B cell (primary cell): Measurements from ENCODE around the gene TNFAIP2. TPM values are rescaled to one million over a fixed set of nuclear protein-coding genes. Genes with fewer than 3 reads are reported as not detected.

Experiments
- ATAC-seq: fragments of 200-7000 bp; cut with Tn5 transposase; one replicate; pipeline ENCODE4 v1.10.0; 2021; ENCODE audit warnings: low read depth, mild to moderate bottlenecking, moderate number of reproducible peaks, moderate library complexity
- CTCF ChIA-PET: fragments of 350-600 bp; sonication (Branson Sonifier 250); formaldehyde crosslinking; loops from one replicate; lab custom pipeline; 2021; ENCODE audit warnings: antibody characterized with exemption, inconsistent platforms; lab: Charles Lee
- POLR2A ChIA-PET: fragments of 350-600 bp; sonication (Branson Sonifier 250); formaldehyde crosslinking; loops from one replicate; lab custom pipeline; 2021; ENCODE audit warnings: antibody characterized with exemption; lab: Charles Lee
- DNase-seq: peaks from one replicate; pipeline ENCODE4 v3.0.0; 2013
- H2AFZ ChIP-seq: 2 replicates; pipeline ENCODE4 v1.6.1; 2012; ENCODE audit warnings: mild to moderate bottlenecking, low read depth, low read length; ENCODE audit not compliant: insufficient read depth, poor library complexity, severe bottlenecking
- H3K27ac ChIP-seq, 2 donors: 1 replicate in 1 of 2; 2 replicates in 1 of 2; pipeline ENCODE4 v1.5.1; 2012 to 2013; ENCODE audit warnings: low read length in 2 of 2, mild to moderate bottlenecking in 2 of 2, moderate library complexity in 1 of 2
- H3K27me3 ChIP-seq, 4 experiments: fragments of 200-600 bp in 1 of 4; sonication (generic) in 1 of 4; replicated peaks in 1 of 4; 1 replicate in 2 of 4; 2 replicates in 2 of 4; pipeline versions ENCODE4 v1.6.1 to v1.7.0; 2013 to 2016; ENCODE audit warnings: low read length in 3 of 4, mild to moderate bottlenecking in 2 of 4, mixed read lengths in 1 of 4, moderate library complexity in 1 of 4; ENCODE audit not compliant: insufficient read depth in 4 of 4, control insufficient read depth in 3 of 4; ENCODE audit errors: control extremely low read depth in 1 of 4
- H3K36me3 ChIP-seq, 2 experiments: replicated peaks in 1 of 2; 1 replicate in 1 of 2; 2 replicates in 1 of 2; pipeline versions ENCODE4 v1.6.1 to v1.7.1; 2013; ENCODE audit warnings: low read length in 1 of 2; ENCODE audit not compliant: insufficient read depth in 2 of 2, control insufficient read depth in 1 of 2; ENCODE audit errors: control extremely low read depth in 1 of 2, extremely low read depth in 1 of 2
- H3K4me1 ChIP-seq, 2 donors: fragments of 200-600 bp in 1 of 2; sonication (generic) in 1 of 2; 1 replicate in 1 of 2; 2 replicates in 1 of 2; pipeline versions ENCODE4 v1.5.1 to v1.6.1; 2013 to 2017; ENCODE audit warnings: low read length in 2 of 2; ENCODE audit not compliant: control insufficient read depth in 2 of 2, insufficient read depth in 2 of 2
- H3K4me2 ChIP-seq: replicated peaks from 2 replicates; pipeline ENCODE3; 2012; ENCODE audit warnings: mild to moderate bottlenecking, low read depth, low read length; ENCODE audit not compliant: poor library complexity, severe bottlenecking
- H3K4me3 ChIP-seq, 5 experiments: fragments of 200-600 bp in 1 of 5; sonication (generic) in 1 of 5; 1 replicate in 3 of 5; 2 replicates in 2 of 5; pipeline versions ENCODE4 v1.5.1 to v1.7.0; 2011 to 2016; ENCODE audit warnings: low read length in 4 of 5, mild to moderate bottlenecking in 4 of 5, low read depth in 2 of 5, control low read depth in 1 of 5, moderate library complexity in 1 of 5; ENCODE audit not compliant: insufficient read depth in 1 of 5; ENCODE audit errors: control extremely low read depth in 1 of 5, extremely low read depth in 1 of 5
- H3K79me2 ChIP-seq: fragments of 200-600 bp; sonication (generic); one replicate; pipeline ENCODE4 v1.6.0; 2016; ENCODE audit warnings: low read length; ENCODE audit not compliant: control insufficient read depth, insufficient read depth
- H3K9ac ChIP-seq: fragments of 200-600 bp; sonication (generic); 2 replicates; pipeline ENCODE4 v1.6.1; 2017; ENCODE audit warnings: mild to moderate bottlenecking, low read length, moderate library complexity
- H3K9me3 ChIP-seq, 3 donors: one replicate each; pipeline versions ENCODE4 v1.6.1 to v1.7.1; 2013; ENCODE audit warnings: low read length in 2 of 3; ENCODE audit not compliant: control insufficient read depth in 2 of 3, insufficient read depth in 1 of 3; ENCODE audit errors: control extremely low read depth in 1 of 3
- H4K20me1 ChIP-seq: 2 replicates; pipeline ENCODE4 v1.6.0; 2012; ENCODE audit warnings: mild to moderate bottlenecking, low read length; ENCODE audit not compliant: insufficient read depth, control insufficient read depth, poor library complexity, severe bottlenecking
- H3K27ac Mint-ChIP-seq: one replicate; pipeline ENCODE4 v1.8.0; 2021; ENCODE audit warnings: mixed read lengths
- H3K27me3 Mint-ChIP-seq: one replicate; pipeline ENCODE4 v1.8.0; 2021; ENCODE audit warnings: mixed read lengths
- H3K4me1 Mint-ChIP-seq: one replicate; pipeline ENCODE4 v1.8.0; 2021; ENCODE audit warnings: mixed read lengths
- H3K4me3 Mint-ChIP-seq: one replicate; pipeline ENCODE4 v1.8.0; 2021; ENCODE audit warnings: mixed read lengths
- H3K9me3 Mint-ChIP-seq: one replicate; pipeline ENCODE4 v1.8.0; 2022; ENCODE audit warnings: mixed read lengths; ENCODE audit not compliant: insufficient read depth
- CTCF ChIP-seq: fragments of 200-600 bp; IDR thresholded peaks from one replicate; pipeline ENCODE4 v1.8.0; 2022; ENCODE audit warnings: antibody characterized with exemption, mild to moderate bottlenecking
- EZH2 ChIP-seq: IDR thresholded peaks from 2 replicates; pipeline ENCODE4 v1.6.1; 2012; ENCODE audit warnings: borderline replicate concordance, low read depth, mild to moderate bottlenecking, moderate library complexity, low read length; ENCODE audit not compliant: insufficient read depth, poor library complexity, severe bottlenecking
- WGBS: methylation state at CpG from one replicate; pipeline ENCODE4 v1.1.5; 2013; ENCODE audit warnings: missing lambda C conversion rate; ENCODE audit not compliant: insufficient coverage; 5-methylcytosine and 5-hydroxymethylcytosine counted together
- intact Hi-C: fragments of 100-400 bp; cut with micrococcal nuclease; formaldehyde crosslinking; loops from one replicate; pipeline ENCODE4 v1.10.0; 2022
- polyA plus RNA-seq: library from polyadenylated mRNA; depleted of rRNA; stranded (reverse); fragments of >200 nt; gene quantifications from 2 replicates; pipeline ENCODE4 v1.2.3, GENCODE V29; 2012
- total RNA-seq, 2 donors: library from RNA; stranded (reverse); fragments of 120-200 nt in 1 of 2; gene quantifications; 1 replicate in 1 of 2; 2 replicates in 1 of 2; pipeline versions ENCODE4 v1.2.3 to v1.2.4, GENCODE V29; 2013 to 2022

Gene TNFAIP2
- total and polyA plus RNA-seq, 2 donors (not counting 1 experiment from before 2014, with no cell fraction given) = 1.5 to 9.0 TPM

- ChIA-PET CTCF (no interaction called here), POLR2A (no interaction called here)
- H3K27ac Mint-ChIP-seq = no peak overlapping the region
- no peak overlapping the region for H3K9ac ChIP-seq
- no peaks in the 10 kb centered on the region for H3K9me3 ChIP-seq
- no peak overlapping the region for H3K27ac ChIP-seq
- no peak overlapping the region for H3K4me3 ChIP-seq
- peaks cover 0 to 37% (median 0%) of the 10 kb centered on the region in 4 experiments for H3K27me3 ChIP-seq
- no peaks in the 10 kb centered on the region for H3K36me3 ChIP-seq
- WGBS = 84% methylated on average over 5 of the region's 6 CpGs
- no peaks in the 10 kb centered on the region for H3K9me3 Mint-ChIP-seq
- H3K4me2 ChIP-seq = no peak overlapping the region
- no peaks in the 10 kb centered on the region for H4K20me1 ChIP-seq
- ATAC-seq = no peak
- no peak for TF ChIP-seq CTCF
- TF ChIP-seq EZH2 = no peak
- peaks cover 10 to 12% of the 10 kb centered on the region in 2 donors for H3K4me1 ChIP-seq
- intact Hi-C loops = no loop called here
- no peaks in the 10 kb centered on the region for H3K79me2 ChIP-seq
- DNase-seq = no peak
- H3K4me1 Mint-ChIP-seq = peaks cover 4% of the 10 kb centered on the region
- peaks cover 7% of the 10 kb centered on the region for H3K27me3 Mint-ChIP-seq
- H3K4me3 Mint-ChIP-seq = no peak overlapping the region
- H2AFZ ChIP-seq = no peak overlapping the region
Observed at GRCh38 chr14:103088921-103089320, 34.3 kb upstream of the TNFAIP2 start.

GRCh38 chr14:103089386-103090335 is 33.6 kb upstream of the TNFAIP2 start:
- no peaks in the 10 kb centered on the region for H4K20me1 ChIP-seq
- intact Hi-C loops = loop anchor here (2.0 to 5.0 kb wide), 2 partner anchors 15 to 497 kb away; partner anchors contain the start of gene RCOR1
- H3K9me3 ChIP-seq = no peaks in the 10 kb centered on the region
- H3K36me3 ChIP-seq = no peaks in the 10 kb centered on the region
- ATAC-seq = no peak
- H3K79me2 ChIP-seq = no peaks in the 10 kb centered on the region
- Mint-ChIP-seq H3K9me3 (no peaks in the 10 kb centered on the region), H3K27me3 (peaks cover 5% of the 10 kb centered on the region), H3K27ac (no peak overlapping the region), H3K4me1 (peaks cover 2% of the 10 kb centered on the region), H3K4me3 (no peak overlapping the region)
- H3K4me3 ChIP-seq = no peak overlapping the region
- peaks cover 0 to 32% (median 0%) of the 10 kb centered on the region in 4 experiments for H3K27me3 ChIP-seq
- 92% methylated on average over 28 of the region's 28 CpGs for WGBS
- no peak overlapping the region for H2AFZ ChIP-seq
- peaks cover 10 to 14% of the 10 kb centered on the region in 2 donors for H3K4me1 ChIP-seq
- no peak for DNase-seq
- CTCF ChIA-PET = no interaction called here
- TF ChIP-seq CTCF (no peak), EZH2 (no peak)
- H3K4me2 ChIP-seq = no peak overlapping the region
- H3K9ac ChIP-seq = no peak overlapping the region
- no peak overlapping the region for H3K27ac ChIP-seq
- POLR2A ChIA-PET = no interaction called here
